ENCODE results near the gene JAM3.

Gene JAM3

DNA sequence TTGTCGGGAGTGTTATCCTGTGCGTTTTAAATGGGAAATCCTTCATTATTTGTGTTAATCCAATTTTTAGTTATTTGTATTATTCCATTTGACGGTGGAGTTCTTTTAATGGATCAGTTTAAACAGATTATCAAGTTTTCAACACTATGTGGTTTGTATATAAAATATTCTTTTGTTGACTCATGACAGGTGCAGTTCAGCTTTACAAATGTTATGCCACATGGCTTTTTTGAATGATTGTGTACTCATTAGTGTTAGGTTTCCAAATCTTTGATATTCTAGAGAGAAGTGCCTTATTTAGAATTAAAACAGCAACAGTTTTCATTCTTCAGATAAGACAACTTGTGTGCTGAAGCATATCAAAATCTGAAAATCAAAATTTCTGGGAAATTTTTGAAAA lies 2.4 kb downstream of the JAM3 start:
- H3K4me1 ChIP-seq (ENCODE audit: control insufficient read depth, low read length) = peaks cover 7% of the 10 kb centered on the region

DNA sequence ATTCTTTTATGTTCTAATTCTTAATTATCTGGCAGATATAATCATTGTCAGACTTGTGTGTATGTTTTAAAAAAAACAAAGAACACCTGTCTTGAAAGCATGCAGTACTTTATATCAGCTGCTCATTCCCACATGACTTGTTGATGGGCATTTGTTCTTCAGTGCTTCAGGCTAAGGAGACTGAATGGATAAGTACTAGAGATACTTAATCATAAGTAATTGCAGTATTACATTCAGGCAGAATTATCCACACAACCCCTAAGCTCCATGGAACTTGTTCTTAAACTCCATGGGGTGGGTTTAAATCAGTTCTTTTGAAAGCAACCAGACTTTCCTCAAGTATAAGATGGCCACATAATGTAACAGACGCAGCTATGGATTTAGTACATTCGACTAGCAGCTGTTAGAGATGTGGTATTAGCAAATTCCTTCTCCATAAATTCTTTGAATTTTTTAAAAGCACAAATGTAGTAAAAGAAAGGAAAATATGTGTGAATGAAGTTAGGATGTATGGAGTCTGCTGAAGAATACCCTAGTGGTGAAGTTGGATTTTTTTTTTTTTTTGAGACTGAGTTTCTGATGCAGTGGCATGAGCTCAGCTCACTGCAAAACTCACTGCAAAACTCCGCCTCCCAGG lies 3.0 kb downstream of the JAM3 start:
- TF ChIP-seq, protein P1, sequence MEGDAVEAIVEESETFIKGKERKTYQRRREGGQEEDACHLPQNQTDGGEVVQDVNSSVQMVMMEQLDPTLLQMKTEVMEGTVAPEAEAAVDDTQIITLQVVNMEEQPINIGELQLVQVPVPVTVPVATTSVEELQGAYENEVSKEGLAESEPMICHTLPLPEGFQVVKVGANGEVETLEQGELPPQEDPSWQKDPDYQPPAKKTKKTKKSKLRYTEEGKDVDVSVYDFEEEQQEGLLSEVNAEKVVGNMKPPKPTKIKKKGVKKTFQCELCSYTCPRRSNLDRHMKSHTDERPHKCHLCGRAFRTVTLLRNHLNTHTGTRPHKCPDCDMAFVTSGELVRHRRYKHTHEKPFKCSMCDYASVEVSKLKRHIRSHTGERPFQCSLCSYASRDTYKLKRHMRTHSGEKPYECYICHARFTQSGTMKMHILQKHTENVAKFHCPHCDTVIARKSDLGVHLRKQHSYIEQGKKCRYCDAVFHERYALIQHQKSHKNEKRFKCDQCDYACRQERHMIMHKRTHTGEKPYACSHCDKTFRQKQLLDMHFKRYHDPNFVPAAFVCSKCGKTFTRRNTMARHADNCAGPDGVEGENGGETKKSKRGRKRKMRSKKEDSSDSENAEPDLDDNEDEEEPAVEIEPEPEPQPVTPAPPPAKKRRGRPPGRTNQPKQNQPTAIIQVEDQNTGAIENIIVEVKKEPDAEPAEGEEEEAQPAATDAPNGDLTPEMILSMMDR (IDR thresholded peaks at IDR 0.05; ENCODE audit: low read depth, low read length, poor library complexity, severe bottlenecking) = no peak
- TF ChIP-seq EZH2phosphoT487 (IDR thresholded peaks at IDR 0.05; ENCODE audit: borderline replicate concordance, low read length) = no peak
- Histone ChIP-seq H3K36me3 (ENCODE audit: control insufficient read depth, low read length) (no peaks in the 10 kb centered on the region), H3K9me3 (ENCODE audit: control insufficient read depth, insufficient read depth, low read length) (no peaks in the 10 kb centered on the region), H3K27ac (ENCODE audit: low read depth, low read length) (no peak overlapping the region), H3F3A (ENCODE audit: control insufficient read depth, insufficient read depth) (no peaks in the 10 kb centered on the region), H4K20me1 (ENCODE audit: control insufficient read depth, insufficient read depth, low read depth, low read length) (no peaks in the 10 kb centered on the region), H3K79me2 (ENCODE audit: control insufficient read depth, low read length) (no peaks in the 10 kb centered on the region), H3K4me1 (ENCODE audit: control insufficient read depth, low read length) (peaks cover 7% of the 10 kb centered on the region), H3K9me2 (replicated peaks; ENCODE audit: control insufficient read depth, low read length) (no peaks in the 10 kb centered on the region), H3K4me2 (ENCODE audit: low read length) (no peak overlapping the region), H3K4me3 (ENCODE audit: low read length) (no peak overlapping the region), H3K27me3 (ENCODE audit: control insufficient read depth, low read length) (peaks cover 49% of the 10 kb centered on the region)

More for the DNA sequence above, 2.4 kb downstream of the JAM3 start:
- no peaks in the 10 kb centered on the region for H4K20me1 ChIP-seq (ENCODE audit: control insufficient read depth, insufficient read depth, low read depth, low read length)
- no peaks in the 10 kb centered on the region for H3K9me3 ChIP-seq (ENCODE audit: control insufficient read depth, insufficient read depth, low read length)
- H3K4me3 ChIP-seq (ENCODE audit: low read length) = no peak overlapping the region
- TF ChIP-seq EZH2phosphoT487 (IDR thresholded peaks at IDR 0.05; ENCODE audit: borderline replicate concordance, low read length) = no peak
- TF ChIP-seq, protein P1 (IDR thresholded peaks at IDR 0.05; ENCODE audit: low read depth, low read length, poor library complexity, severe bottlenecking) = no peak
- H3K36me3 ChIP-seq (ENCODE audit: control insufficient read depth, low read length) = no peaks in the 10 kb centered on the region
- no peak overlapping the region for H3K4me2 ChIP-seq (ENCODE audit: low read length)
- H3K79me2 ChIP-seq (ENCODE audit: control insufficient read depth, low read length) = no peaks in the 10 kb centered on the region
- no peaks in the 10 kb centered on the region for H3K9me2 ChIP-seq (replicated peaks; ENCODE audit: control insufficient read depth, low read length)
- peaks cover 49% of the 10 kb centered on the region for H3K27me3 ChIP-seq (ENCODE audit: control insufficient read depth, low read length)
- H3F3A ChIP-seq (ENCODE audit: control insufficient read depth, insufficient read depth) = no peaks in the 10 kb centered on the region
- H3K27ac ChIP-seq (ENCODE audit: low read depth, low read length) = no peak overlapping the region

DNA sequence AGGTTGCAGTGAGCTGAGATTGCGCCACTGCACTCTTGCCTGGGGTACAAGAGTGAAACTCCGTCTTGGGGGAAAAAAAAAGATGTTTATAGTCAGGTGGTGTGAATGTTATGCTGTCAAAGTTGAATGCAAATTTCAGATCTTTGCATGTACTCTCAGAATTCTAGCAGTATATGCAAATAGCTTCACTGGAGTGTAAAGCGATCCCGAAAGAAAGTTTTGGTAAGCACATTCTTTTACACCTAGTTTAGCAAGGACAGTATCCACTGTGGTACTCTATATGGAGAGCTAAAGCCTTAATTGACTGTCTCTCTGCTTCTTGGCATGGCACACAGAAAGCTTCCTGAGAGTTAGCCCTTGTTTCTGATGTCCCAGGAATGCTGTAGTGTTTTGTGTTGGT lies 4.0 kb downstream of the JAM3 start:
- Histone ChIP-seq H3F3A (ENCODE audit: control insufficient read depth, insufficient read depth) (no peaks in the 10 kb centered on the region), H3K27me3 (ENCODE audit: control insufficient read depth, low read length) (peaks cover 43% of the 10 kb centered on the region), H3K4me2 (ENCODE audit: low read length) (no peak overlapping the region), H3K4me3 (ENCODE audit: low read length) (no peak overlapping the region), H3K9me2 (replicated peaks; ENCODE audit: control insufficient read depth, low read length) (no peaks in the 10 kb centered on the region), H3K27ac (ENCODE audit: low read depth, low read length) (no peak overlapping the region), H3K4me1 (ENCODE audit: control insufficient read depth, low read length) (peaks cover 7% of the 10 kb centered on the region), H3K79me2 (ENCODE audit: control insufficient read depth, low read length) (no peaks in the 10 kb centered on the region), H3K36me3 (ENCODE audit: control insufficient read depth, low read length) (no peaks in the 10 kb centered on the region), H3K9me3 (ENCODE audit: control insufficient read depth, insufficient read depth, low read length) (no peaks in the 10 kb centered on the region), H4K20me1 (ENCODE audit: control insufficient read depth, insufficient read depth, low read depth, low read length) (no peaks in the 10 kb centered on the region)
- TF ChIP-seq EZH2phosphoT487 (IDR thresholded peaks at IDR 0.05; ENCODE audit: borderline replicate concordance, low read length) = no peak
- TF ChIP-seq, protein P1 (IDR thresholded peaks at IDR 0.05; ENCODE audit: low read depth, low read length, poor library complexity, severe bottlenecking) = no peak

Data from DOHH2 (cell line).